ENCODE data around the gene APOC1. TPM values are rescaled to one million over a fixed set of nuclear protein-coding genes. Genes with fewer than 3 reads are reported as not detected.
A peak's percentile ranks its signal among the peaks of the same experiment; 100 is the strongest.

Gene APOC1
- total RNA-seq, 6 experiments from 2014 or later, result 4,903 to 7,393 (median 5,741) TPM

DNA sequence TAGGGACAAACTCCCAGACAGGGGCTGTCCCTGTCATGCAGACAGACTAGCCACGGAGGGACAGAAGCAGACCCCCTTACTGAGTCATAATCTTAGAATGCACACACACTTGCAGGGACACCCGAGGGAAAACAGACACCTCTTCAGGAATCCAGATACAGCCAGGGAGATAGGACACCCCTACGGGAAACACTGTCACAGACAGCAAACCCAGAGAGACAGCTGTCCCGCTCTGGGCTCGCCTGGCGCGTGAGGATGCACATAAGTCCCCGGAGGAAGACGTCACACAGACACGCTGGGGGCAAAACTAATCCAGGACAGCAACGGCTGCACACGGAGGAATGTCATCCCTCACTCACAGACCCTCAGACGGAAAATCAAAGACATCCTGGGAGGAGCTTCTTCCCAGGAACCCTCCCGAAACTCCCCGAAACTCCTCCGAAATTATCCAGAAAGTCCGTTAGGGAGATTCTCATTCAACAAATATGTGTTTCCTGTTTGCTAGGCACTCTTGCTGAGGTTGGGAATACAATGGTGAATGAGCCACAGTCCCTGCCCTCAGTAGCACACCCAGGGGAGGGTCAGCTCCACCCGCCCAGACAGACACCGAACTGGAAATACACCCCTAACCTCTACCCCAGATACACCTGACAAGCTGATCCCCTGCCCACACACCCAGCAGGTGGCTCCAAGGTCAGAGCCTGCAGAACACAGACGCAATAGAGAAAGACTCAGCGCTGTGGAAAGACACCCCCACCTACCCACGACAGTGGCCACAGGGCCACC, 38.5 kb upstream of the APOC1 start:
- 43% methylated on average over 14 of the region's 22 CpGs for WGBS (ENCODE audit: insufficient coverage, low coverage, low lambda C conversion rate, missing lambda C conversion rate)
- ATAC-seq (peak in 3 of 4 donors; percentile 5 to 26 (median 10)), DNase-seq (no peak)
- intact Hi-C loops (cut with DNase I), result no loop called here
- TF ChIP-seq POLR2A (IDR thresholded peaks at IDR 0.05), result no peak
- no peak for TF ChIP-seq CTCF (IDR thresholded peaks at IDR 0.05)
- Histone ChIP-seq H3K9me3 (no peaks in the 10 kb centered on the region), H3K36me3 (peaks cover 0 to 60% (median 21%) of the 10 kb centered on the region in 4 donors), H3K27ac (peak overlapping the region in 1 of 3 donors; percentile 33), H3K4me3 (no peak overlapping the region), H3K4me1 (no peaks in the 10 kb centered on the region), H3K27me3 (no peaks in the 10 kb centered on the region)

GRCh38 chr19:44876930-44877535, 37.4 kb upstream of the APOC1 start:
- no peaks in the 10 kb centered on the region for H3K9me3 ChIP-seq
- no peak for DNase-seq
- peak in 2 of 4 donors; percentile 6 to 26 for ATAC-seq
- 63% methylated on average over 3 of the region's 5 CpGs for WGBS (ENCODE audit: insufficient coverage, low coverage, low lambda C conversion rate, missing lambda C conversion rate)
- H3K27me3 ChIP-seq, result no peaks in the 10 kb centered on the region
- no peaks in the 10 kb centered on the region for H3K4me1 ChIP-seq
- H3K27ac ChIP-seq, result no peak overlapping the region
- intact Hi-C loops (cut with DNase I), result no loop called here
- H3K36me3 ChIP-seq, result peaks cover 0 to 57% (median 17%) of the 10 kb centered on the region in 4 donors
- no peak for TF ChIP-seq CTCF (IDR thresholded peaks at IDR 0.05)
- no peak for TF ChIP-seq POLR2A (IDR thresholded peaks at IDR 0.05)
- H3K4me3 ChIP-seq, result no peak overlapping the region

GRCh38 chr19:44878120-44878865, 36.1 kb upstream of the APOC1 start:
- intact Hi-C loops (cut with DNase I), result no loop called here
- peaks cover 0 to 44% (median 12%) of the 10 kb centered on the region in 4 donors for H3K36me3 ChIP-seq
- H3K27ac ChIP-seq, result no peak overlapping the region
- no peaks in the 10 kb centered on the region for H3K4me1 ChIP-seq
- no peak overlapping the region for H3K4me3 ChIP-seq
- H3K27me3 ChIP-seq, result no peaks in the 10 kb centered on the region
- no peaks in the 10 kb centered on the region for H3K9me3 ChIP-seq
- 90% methylated on average over 16 of the region's 26 CpGs for WGBS (ENCODE audit: insufficient coverage, low coverage, low lambda C conversion rate, missing lambda C conversion rate)
- DNase-seq (no peak), ATAC-seq (no peak)
- TF ChIP-seq POLR2A (IDR thresholded peaks at IDR 0.05) (no peak), CTCF (IDR thresholded peaks at IDR 0.05) (no peak)

DNA sequence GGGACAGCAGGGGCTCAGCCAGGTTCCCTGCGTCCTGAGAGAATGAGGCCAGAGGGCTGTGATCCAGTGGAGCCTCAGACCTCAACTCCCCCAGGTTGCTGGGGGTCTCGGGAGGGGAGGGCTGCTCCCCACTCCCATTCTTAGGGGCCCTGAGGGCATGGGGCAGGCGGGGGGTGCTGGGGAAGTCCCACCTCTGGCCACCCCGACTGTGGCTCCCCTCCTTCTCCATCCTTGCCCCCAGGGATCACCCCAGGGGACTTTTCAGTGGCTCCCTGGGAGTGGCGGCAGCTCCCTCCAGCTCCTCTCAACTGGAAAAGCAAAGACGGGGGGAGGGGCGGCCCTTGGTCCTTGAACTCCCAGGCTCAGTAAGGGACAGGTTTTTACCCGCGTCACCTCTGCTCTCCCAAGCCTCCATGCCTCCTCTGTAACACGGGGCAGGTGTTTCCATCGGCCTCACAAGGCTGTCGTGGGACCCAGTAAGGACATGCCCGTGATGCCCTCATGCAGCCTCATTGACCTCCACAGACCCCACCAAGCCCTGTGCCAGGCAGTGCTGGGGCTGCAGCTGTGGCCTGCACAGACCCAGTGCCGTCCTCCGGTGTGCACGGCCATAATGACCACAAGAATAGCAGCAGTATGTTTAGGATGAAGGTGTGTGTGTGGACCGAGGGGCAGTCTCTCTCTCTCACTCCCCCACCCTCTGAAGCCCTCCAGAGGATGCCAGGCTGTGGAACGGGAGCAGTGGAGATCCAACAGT, 34.9 kb upstream of the APOC1 start:
- ATAC-seq (peak in 2 of 4 donors; percentile 3 to 7), DNase-seq (no peak)
- no peak for TF ChIP-seq CTCF (IDR thresholded peaks at IDR 0.05)
- no peak for TF ChIP-seq POLR2A (IDR thresholded peaks at IDR 0.05)

More for the DNA sequence above, 34.9 kb upstream of the APOC1 start:
- Histone ChIP-seq H3K27me3 (no peaks in the 10 kb centered on the region), H3K4me3 (no peak overlapping the region), H3K36me3 (peaks cover 0 to 32% (median 7%) of the 10 kb centered on the region in 4 donors), H3K27ac (no peak overlapping the region), H3K9me3 (no peaks in the 10 kb centered on the region), H3K4me1 (no peaks in the 10 kb centered on the region)
- intact Hi-C loops (cut with DNase I), result loop anchor here in 1 of 2 donors (10.0 kb wide), 1 partner anchor 185 kb away; no protein-coding TSS in a partner anchor
- 75% methylated on average over 3 of the region's 18 CpGs for WGBS (ENCODE audit: insufficient coverage, low coverage, low lambda C conversion rate, missing lambda C conversion rate)
